ENCODE results near the gene CCDC81. TPM values are rescaled to one million over a fixed set of nuclear protein-coding genes. Genes with fewer than 3 reads are reported as not detected.

Gene CCDC81
- total RNA-seq, 1 experiment from 2014 or later: 0.29 TPM

GRCh38 chr11:86440843-86441242 lies 66.2 kb downstream of the CCDC81 start:
- no peak for DNase-seq (ENCODE audit: low read depth)

GRCh38 chr11:86442420-86442819 lies 67.7 kb downstream of the CCDC81 start:
- DNase-seq (ENCODE audit: low read depth): peak; percentile 13

- DNase-seq (ENCODE audit: low read depth): no peak
These were observed 68.1 kb downstream of the CCDC81 start for GRCh38 chr11:86442827-86443226.

- DNase-seq (ENCODE audit: low read depth): no peak
These were observed 68.7 kb downstream of the CCDC81 start for GRCh38 chr11:86443415-86443814.

GRCh38 chr11:86444981-86445380 lies 70.3 kb downstream of the CCDC81 start:
- DNase-seq (ENCODE audit: low read depth): no peak

- no peak for DNase-seq (ENCODE audit: low read depth)
These were observed 71.7 kb downstream of the CCDC81 start for GRCh38 chr11:86446163-86446923.

GRCh38 chr11:86446924-86447285 lies 72.2 kb downstream of the CCDC81 start:
- no peak for DNase-seq (ENCODE audit: low read depth)

- no peak for DNase-seq (ENCODE audit: low read depth)
These were observed 73.2 kb downstream of the CCDC81 start for GRCh38 chr11:86447763-86448480.

- no peak for DNase-seq (ENCODE audit: low read depth)
These were observed 75.4 kb downstream of the CCDC81 start for GRCh38 chr11:86449993-86450629.

GRCh38 chr11:86453290-86454030 lies 78.8 kb downstream of the CCDC81 start:
- DNase-seq (ENCODE audit: low read depth): no peak

GRCh38 chr11:86456075-86456939 lies 81.6 kb downstream of the CCDC81 start:
- peak; percentile 86 for DNase-seq (ENCODE audit: low read depth)

GRCh38 chr11:86458294-86459001 lies 83.8 kb downstream of the CCDC81 start:
- DNase-seq (ENCODE audit: low read depth): no peak

- peak; percentile 54 for DNase-seq (ENCODE audit: low read depth)
These were observed 84.3 kb downstream of the CCDC81 start for GRCh38 chr11:86459002-86459385.

- peak; percentile 98 for DNase-seq (ENCODE audit: low read depth)
These were observed 85.2 kb downstream of the CCDC81 start for GRCh38 chr11:86459682-86460460.

- peak; percentile 61 for DNase-seq (ENCODE audit: low read depth)
These were observed 86.0 kb downstream of the CCDC81 start for GRCh38 chr11:86460461-86461385.

GRCh38 chr11:86461892-86462291 lies 87.2 kb downstream of the CCDC81 start:
- DNase-seq (ENCODE audit: low read depth): no peak

GRCh38 chr11:86463120-86463519 lies 88.4 kb downstream of the CCDC81 start:
- no peak for DNase-seq (ENCODE audit: low read depth)

GRCh38 chr11:86463955-86464354 lies 89.3 kb downstream of the CCDC81 start:
- DNase-seq (ENCODE audit: low read depth): no peak
